Kidney (tissue), 14 donors: Measurements from ENCODE around the gene KRTAP5-6. TPM values are rescaled to one million over a fixed set of nuclear protein-coding genes. Genes with fewer than 3 reads are reported as not detected.

ENCODE experiments used
- DNase-seq, 5 donors: peaks; one replicate each; pipeline ENCODE4 v3.0.0-alpha.2; 2013 to 2020
- FAIRE-seq: peaks from 2 replicates; lab custom pipeline; 2012; peaks lifted over from hg19 to GRCh38; lab: Jason Lieb, UNC
- H3K27ac ChIP-seq, 2 donors: one replicate each; pipeline ENCODE4 v1.7.0; 2013; ENCODE audit warnings: low read depth in 2 of 2, low read length in 2 of 2, inconsistent platforms in 1 of 2
- H3K27me3 ChIP-seq: one replicate; pipeline ENCODE4 v1.7.1; 2013; ENCODE audit warnings: low read length, inconsistent platforms; ENCODE audit not compliant: control insufficient read depth, insufficient read depth
- H3K36me3 ChIP-seq, 3 donors: one replicate each; pipeline versions ENCODE4 v1.7.0 to v1.7.1; 2013; ENCODE audit warnings: low read length in 3 of 3, control low read depth in 1 of 3, inconsistent platforms in 1 of 3; ENCODE audit not compliant: insufficient read depth in 3 of 3, control insufficient read depth in 2 of 3
- H3K4me1 ChIP-seq, 3 donors: one replicate each; pipeline versions ENCODE4 v1.7.0 to v1.7.1; 2013; ENCODE audit warnings: low read length in 3 of 3, inconsistent platforms in 1 of 3, low read depth in 1 of 3; ENCODE audit not compliant: control insufficient read depth in 2 of 3, insufficient read depth in 2 of 3
- H3K4me3 ChIP-seq, 3 donors: one replicate each; pipeline versions ENCODE4 v1.7.0 to v1.8.1; 2013; ENCODE audit warnings: low read length in 3 of 3, control low read depth in 1 of 3, inconsistent platforms in 1 of 3
- H3K9ac ChIP-seq, 3 donors: one replicate each; pipeline versions ENCODE4 v1.7.0 to v1.7.1; 2013; ENCODE audit warnings: low read length in 3 of 3, control low read depth in 1 of 3, inconsistent platforms in 1 of 3
- H3K9me3 ChIP-seq, 3 donors: one replicate each; pipeline versions ENCODE4 v1.7.0 to v1.7.1; 2013; ENCODE audit warnings: low read length in 3 of 3, control low read depth in 1 of 3, inconsistent platforms in 1 of 3; ENCODE audit not compliant: control insufficient read depth in 2 of 3, insufficient read depth in 1 of 3
- intact Hi-C: fragments of 100-400 bp; cut with DNase I; formaldehyde crosslinking; loops from one replicate; pipeline ENCODE4 v1.11.1; 2022
- polyA plus RNA-seq: library from polyadenylated mRNA; stranded (reverse); fragments of 350-450 nt; fragmentation: Illumina TruSeq; extraction: RNeasy Lipid Tissue Mini Kit (QIAGEN cat#74804); gene quantifications from one replicate; pipeline ENCODE4 v1.2.3, GENCODE V29; 2014; ENCODE audit warnings: low read depth, low replicate concordance; ENCODE audit not compliant: insufficient read depth
- total RNA-seq: library from RNA; stranded (reverse); fragmentation: NEBNext Ultra II Directional; extraction: Animal tissue kit (Norgen Biotek cat#: 25700); gene quantifications from one replicate; pipeline ENCODE4 v1.2.1, GENCODE V29; 2021
- TF ChIP-seq, protein P1 (sequence below): IDR thresholded peaks from 3 replicates; pipeline ENCODE4 v1.5.1; 2012; ENCODE audit warnings: mild to moderate bottlenecking, moderate library complexity, borderline replicate concordance; ENCODE audit not compliant: insufficient read depth; ENCODE audit errors: extremely low read depth
- donor health status: control.
- donor health status: control.
- donor health status: control.
- donor health status: control.
- donor health status: control.
- donor health status: DM: yes; HTN: yes; CAD: no.
- donor health status: Normal renal cell carcinoma (clear cell type).

KRTAP5-6 gene
- total and polyA plus RNA-seq, 2 donors from 2014 or later: not detected

DNA sequence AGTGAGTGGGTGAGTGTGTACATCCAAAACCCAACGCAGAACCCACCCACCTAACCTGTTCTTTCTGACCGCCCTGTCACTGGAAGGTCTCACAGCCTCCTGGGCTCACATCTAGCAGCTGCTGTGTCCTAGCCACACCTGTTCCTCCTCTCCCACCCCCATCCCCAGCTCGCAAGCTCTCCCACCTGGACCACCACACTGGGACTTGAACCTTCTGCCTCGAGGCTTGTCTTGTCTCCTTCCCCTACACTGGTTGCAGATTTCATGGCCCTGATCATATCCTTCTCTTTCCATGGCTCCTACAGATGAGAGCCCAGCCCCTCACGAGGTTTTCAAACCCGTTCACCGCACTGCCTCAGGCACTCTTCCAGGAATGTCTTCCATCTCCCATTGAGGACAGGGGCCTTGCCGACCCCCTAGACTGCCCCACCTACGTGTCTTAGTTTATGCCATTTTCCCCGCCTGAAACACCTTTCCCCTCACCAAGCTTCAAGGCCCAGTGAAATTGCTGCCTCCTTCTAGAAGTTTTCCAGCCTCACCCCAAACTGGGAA, 46.7 kb downstream of the KRTAP5-6 start:
- no peak overlapping the region for H3K4me3 ChIP-seq
- no peak for FAIRE-seq
- H3K27me3 ChIP-seq: peaks cover 2% of the 10 kb centered on the region
- H3K9ac ChIP-seq: no peak overlapping the region
- no peak overlapping the region for H3K27ac ChIP-seq
- peaks cover 0 to 20% (median 4%) of the 10 kb centered on the region in 3 donors for H3K4me1 ChIP-seq
- intact Hi-C loops: no loop called here
- DNase-seq: peak in 1 of 5 donors; percentile 17
- peaks cover 0 to 2% (median 0%) of the 10 kb centered on the region in 3 donors for H3K9me3 ChIP-seq
- TF ChIP-seq, protein P1, sequence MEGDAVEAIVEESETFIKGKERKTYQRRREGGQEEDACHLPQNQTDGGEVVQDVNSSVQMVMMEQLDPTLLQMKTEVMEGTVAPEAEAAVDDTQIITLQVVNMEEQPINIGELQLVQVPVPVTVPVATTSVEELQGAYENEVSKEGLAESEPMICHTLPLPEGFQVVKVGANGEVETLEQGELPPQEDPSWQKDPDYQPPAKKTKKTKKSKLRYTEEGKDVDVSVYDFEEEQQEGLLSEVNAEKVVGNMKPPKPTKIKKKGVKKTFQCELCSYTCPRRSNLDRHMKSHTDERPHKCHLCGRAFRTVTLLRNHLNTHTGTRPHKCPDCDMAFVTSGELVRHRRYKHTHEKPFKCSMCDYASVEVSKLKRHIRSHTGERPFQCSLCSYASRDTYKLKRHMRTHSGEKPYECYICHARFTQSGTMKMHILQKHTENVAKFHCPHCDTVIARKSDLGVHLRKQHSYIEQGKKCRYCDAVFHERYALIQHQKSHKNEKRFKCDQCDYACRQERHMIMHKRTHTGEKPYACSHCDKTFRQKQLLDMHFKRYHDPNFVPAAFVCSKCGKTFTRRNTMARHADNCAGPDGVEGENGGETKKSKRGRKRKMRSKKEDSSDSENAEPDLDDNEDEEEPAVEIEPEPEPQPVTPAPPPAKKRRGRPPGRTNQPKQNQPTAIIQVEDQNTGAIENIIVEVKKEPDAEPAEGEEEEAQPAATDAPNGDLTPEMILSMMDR: no peak
- peaks cover 0 to 5% (median 2%) of the 10 kb centered on the region in 3 donors for H3K36me3 ChIP-seq

DNA sequence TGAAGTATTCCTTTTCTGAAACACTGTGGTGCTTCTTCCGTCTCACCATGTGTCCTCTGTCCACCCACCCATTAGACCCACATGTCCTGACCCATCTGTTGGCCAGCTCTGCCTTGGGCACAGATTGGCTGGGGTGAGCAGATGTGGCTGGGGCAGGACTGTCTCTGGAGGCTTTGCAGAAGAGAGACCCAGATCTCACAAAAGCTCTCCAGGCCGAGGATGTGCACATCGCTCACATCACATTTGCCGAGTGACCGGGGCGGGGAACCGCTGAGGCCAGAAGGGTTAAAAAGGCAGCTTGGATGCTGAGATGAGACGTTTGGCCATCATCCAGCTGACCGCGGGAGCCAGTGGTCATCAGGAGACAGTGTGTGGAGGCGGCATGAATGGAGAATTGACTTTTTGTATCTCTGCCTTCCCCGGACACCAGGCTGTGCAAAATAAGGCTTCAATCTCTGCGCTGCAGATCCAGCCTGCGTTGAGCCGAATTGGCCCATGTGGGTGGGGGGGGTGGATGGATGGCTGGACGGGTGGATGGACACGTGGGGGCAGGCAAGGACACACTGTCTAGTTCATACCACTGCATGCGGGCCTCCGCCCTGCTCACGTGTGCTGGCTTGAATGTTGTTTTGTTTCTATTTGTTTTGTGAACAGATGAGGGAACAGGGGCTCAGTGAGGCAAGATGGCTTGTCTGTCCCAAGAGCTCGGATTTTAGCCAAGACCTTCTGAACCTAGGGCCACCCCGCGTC, 47.3 kb downstream of the KRTAP5-6 start:
- Histone ChIP-seq H3K9ac (peak overlapping the region in 1 of 3 donors; percentile 10), H3K9me3 (peaks cover 0 to 2% (median 0%) of the 10 kb centered on the region in 3 donors), H3K27me3 (peaks cover 2% of the 10 kb centered on the region), H3K36me3 (peaks cover 0 to 5% (median 2%) of the 10 kb centered on the region in 3 donors), H3K4me3 (no peak overlapping the region), H3K27ac (peak overlapping the region; percentile 65 to 80), H3K4me1 (peaks cover 0 to 20% (median 4%) of the 10 kb centered on the region in 3 donors)
- intact Hi-C loops: no loop called here
- TF ChIP-seq, protein P1: no peak
- FAIRE-seq (no peak), DNase-seq (peak in 2 of 5 donors; percentile 20 to 75)

DNA sequence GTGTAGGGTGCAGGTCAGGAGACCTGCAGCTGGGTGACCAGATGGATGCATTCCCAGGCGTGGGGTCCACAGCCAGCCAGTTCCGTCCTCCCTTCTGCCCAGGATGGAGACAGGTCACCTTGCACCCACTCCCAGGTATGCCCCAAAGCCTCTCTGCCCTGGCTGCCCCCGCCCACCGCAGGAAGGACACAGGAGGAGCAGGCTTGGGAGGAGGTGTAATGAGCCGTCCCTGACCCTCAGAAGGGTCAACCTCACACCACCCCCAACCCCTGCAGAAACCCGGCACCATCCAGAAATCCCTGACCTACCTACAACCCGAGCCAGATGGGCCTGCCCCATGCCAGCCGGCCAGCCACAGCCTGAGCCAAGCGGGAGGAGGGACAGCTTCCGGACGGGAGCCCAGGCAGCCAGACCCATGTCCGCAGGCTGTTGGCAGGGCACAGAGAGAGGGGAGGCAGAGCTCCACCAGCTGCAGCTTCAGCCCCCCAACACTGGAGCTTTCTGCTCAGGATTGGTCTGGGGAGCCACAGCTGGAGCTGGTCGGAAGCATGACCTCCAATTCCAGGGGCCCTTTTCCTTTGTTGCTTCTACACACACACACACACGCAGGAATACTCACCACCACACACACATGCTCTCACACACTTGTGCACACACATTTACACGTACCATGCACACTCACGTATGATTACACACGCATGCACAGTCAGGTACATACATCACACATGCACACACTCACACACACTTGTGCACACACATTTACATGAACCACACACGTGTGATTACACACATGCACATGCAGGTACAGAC, 48.1 kb downstream of the KRTAP5-6 start:
- peaks cover 0 to 28% (median 4%) of the 10 kb centered on the region in 3 donors for H3K4me1 ChIP-seq
- peak overlapping the region in 2 of 3 donors; percentile 10 to 28 for H3K9ac ChIP-seq
- peak in 3 of 5 donors; percentile 25 to 83 (median 42) for DNase-seq
- H3K9me3 ChIP-seq: peaks cover 0 to 2% (median 0%) of the 10 kb centered on the region in 3 donors
- intact Hi-C loops: no loop called here
- no peak overlapping the region for H3K4me3 ChIP-seq
- FAIRE-seq: no peak
- peak overlapping the region; percentile 65 to 80 for H3K27ac ChIP-seq
- H3K36me3 ChIP-seq: peaks cover 0 to 5% (median 2%) of the 10 kb centered on the region in 3 donors
- H3K27me3 ChIP-seq: peaks cover 2% of the 10 kb centered on the region
- TF ChIP-seq, protein P1: no peak
